HEK293 (cell line): ENCODE data around the gene LY86.

Source experiments
- GLI2 ChIP-seq: fragments of 450-650 bp; formaldehyde crosslinking; IDR thresholded peaks from 2 replicates; pipeline ENCODE4; 2017; ENCODE audit warnings: missing biosample characterization, missing genetic modification characterization, low read depth, borderline replicate concordance
- GLIS2 ChIP-seq: fragments of 450-650 bp; formaldehyde crosslinking; IDR thresholded peaks from 2 replicates; pipeline ENCODE4 v1.5.1; 2016; ENCODE audit warnings: missing biosample characterization, missing genetic modification characterization
- SALL2 ChIP-seq: fragments of 450-650 bp; formaldehyde crosslinking; IDR thresholded peaks from 2 replicates; pipeline ENCODE4 v1.5.0; 2017; ENCODE audit warnings: missing biosample characterization, mild to moderate bottlenecking, missing genetic modification characterization, borderline replicate concordance
- SETDB1 ChIP-seq: IDR thresholded peaks from one replicate; pipeline ENCODE4 v1.6.1; 2017; ENCODE audit warnings: mild to moderate bottlenecking, low read length, moderate library complexity, mixed read lengths; ENCODE audit not compliant: insufficient read length
- ZFP69B ChIP-seq: fragments of 450-650 bp; formaldehyde crosslinking; IDR thresholded peaks from 2 replicates; pipeline ENCODE4 v1.5.1; 2016; ENCODE audit warnings: missing biosample characterization, missing genetic modification characterization
- ZNF114 ChIP-seq: fragments of 450-650 bp; formaldehyde crosslinking; IDR thresholded peaks from 2 replicates; pipeline ENCODE4 v1.5.0; 2017; ENCODE audit warnings: missing biosample characterization, missing genetic modification characterization
- ZNF121 ChIP-seq: fragments of 450-650 bp; formaldehyde crosslinking; IDR thresholded peaks from 2 replicates; pipeline ENCODE4 v1.5.1; 2016; ENCODE audit warnings: missing biosample characterization, missing genetic modification characterization
- ZNF132 ChIP-seq: fragments of 450-650 bp; formaldehyde crosslinking; IDR thresholded peaks from 2 replicates; pipeline ENCODE4 v1.5.1; 2017; ENCODE audit warnings: missing biosample characterization, missing genetic modification characterization, borderline replicate concordance
- ZNF140 ChIP-seq: fragments of 450-650 bp; formaldehyde crosslinking; IDR thresholded peaks from 2 replicates; pipeline ENCODE4 v1.5.1; 2016; ENCODE audit warnings: missing biosample characterization, missing genetic modification characterization
- ZNF169 ChIP-seq: fragments of 450-650 bp; formaldehyde crosslinking; IDR thresholded peaks from 2 replicates; pipeline ENCODE4 v1.5.1; 2016; ENCODE audit warnings: missing biosample characterization, missing genetic modification characterization
- ZNF184 ChIP-seq: fragments of 450-650 bp; IDR thresholded peaks from 2 replicates; pipeline ENCODE4 v1.5.1; 2018; ENCODE audit warnings: missing biosample characterization, mild to moderate bottlenecking, missing genetic modification characterization
- ZNF202 ChIP-seq: fragments of 450-650 bp; formaldehyde crosslinking; IDR thresholded peaks from 2 replicates; pipeline ENCODE4 v1.5.1; 2016; ENCODE audit warnings: missing biosample characterization, missing genetic modification characterization, borderline replicate concordance
- ZNF221 ChIP-seq: fragments of 450-650 bp; formaldehyde crosslinking; IDR thresholded peaks from 2 replicates; pipeline ENCODE4 v1.5.1; 2017; ENCODE audit warnings: missing biosample characterization, missing genetic modification characterization, borderline replicate concordance
- ZNF223 ChIP-seq: fragments of 450-650 bp; formaldehyde crosslinking; IDR thresholded peaks from 2 replicates; pipeline ENCODE4 v1.5.1; 2016; ENCODE audit warnings: missing biosample characterization, missing genetic modification characterization
- ZNF239 ChIP-seq: fragments of 450-650 bp; formaldehyde crosslinking; IDR thresholded peaks from 2 replicates; pipeline ENCODE4 v1.5.1; 2016; ENCODE audit warnings: missing biosample characterization, missing genetic modification characterization
- ZNF292 ChIP-seq: fragments of 450-650 bp; formaldehyde crosslinking; IDR thresholded peaks from 2 replicates; pipeline ENCODE4 v1.5.1; 2016; ENCODE audit warnings: low read depth, missing biosample characterization, missing genetic modification characterization, borderline replicate concordance
- ZNF335 ChIP-seq: fragments of 450-650 bp; formaldehyde crosslinking; conservative IDR thresholded peaks from 2 replicates; pipeline ENCODE4 v1.5.1; 2016; ENCODE audit warnings: missing biosample characterization, missing genetic modification characterization
- ZNF341 ChIP-seq: fragments of 450-650 bp; formaldehyde crosslinking; IDR thresholded peaks from 2 replicates; pipeline ENCODE4; 2016; ENCODE audit warnings: low read depth, missing biosample characterization, missing genetic modification characterization
- ZNF354C ChIP-seq: fragments of 450-650 bp; formaldehyde crosslinking; IDR thresholded peaks from 2 replicates; pipeline ENCODE4 v1.5.1; 2016; ENCODE audit warnings: missing biosample characterization, missing genetic modification characterization, low read depth, borderline replicate concordance
- ZNF433 ChIP-seq: fragments of 450-650 bp; formaldehyde crosslinking; IDR thresholded peaks from 2 replicates; pipeline ENCODE4 v1.5.1; 2016; ENCODE audit warnings: missing biosample characterization, missing genetic modification characterization, low read depth
- ZNF501 ChIP-seq: fragments of 450-650 bp; formaldehyde crosslinking; IDR thresholded peaks from 2 replicates; pipeline ENCODE4 v1.5.1; 2016; ENCODE audit warnings: missing biosample characterization, missing genetic modification characterization
- ZNF510 ChIP-seq: fragments of 450-650 bp; formaldehyde crosslinking; IDR thresholded peaks from 2 replicates; pipeline ENCODE4 v1.5.1; 2018; ENCODE audit warnings: mild to moderate bottlenecking, missing genetic modification characterization, missing biosample characterization; ENCODE audit not compliant: insufficient replicate concordance
- ZNF530 ChIP-seq: fragments of 450-650 bp; formaldehyde crosslinking; IDR thresholded peaks from 2 replicates; pipeline ENCODE4 v1.5.1; 2016; ENCODE audit warnings: low read depth, missing biosample characterization, missing genetic modification characterization
- ZNF660 ChIP-seq: fragments of 450-650 bp; IDR thresholded peaks from 2 replicates; pipeline ENCODE4 v1.5.1; 2018; ENCODE audit warnings: missing biosample characterization, mild to moderate bottlenecking, missing genetic modification characterization
- ZNF670 ChIP-seq: fragments of 450-650 bp; formaldehyde crosslinking; IDR thresholded peaks from 2 replicates; pipeline ENCODE4 v1.5.1; 2016; ENCODE audit warnings: missing biosample characterization, missing genetic modification characterization, low read depth
- TF ChIP-seq, protein P1 (sequence below): fragments of 450-650 bp; formaldehyde crosslinking; IDR thresholded peaks from 2 replicates; pipeline ENCODE4 v1.5.1; 2016; ENCODE audit warnings: missing biosample characterization, missing genetic modification characterization
- TF ChIP-seq, protein P2 (sequence below): fragments of 450-650 bp; formaldehyde crosslinking; IDR thresholded peaks from 2 replicates; pipeline ENCODE4 v1.5.1; 2016; ENCODE audit warnings: missing biosample characterization, missing genetic modification characterization
- TF ChIP-seq, protein P3 (sequence below): fragments of 450-650 bp; formaldehyde crosslinking; IDR thresholded peaks from 2 replicates; pipeline ENCODE4; 2016; ENCODE audit warnings: missing biosample characterization, missing genetic modification characterization
- TF ChIP-seq, protein P4 (sequence below): fragments of 450-650 bp; formaldehyde crosslinking; IDR thresholded peaks from 2 replicates; pipeline ENCODE4 v1.5.1; 2016; ENCODE audit warnings: missing biosample characterization, missing genetic modification characterization
- TF ChIP-seq, protein P5 (sequence below): fragments of 450-650 bp; formaldehyde crosslinking; IDR thresholded peaks from 2 replicates; pipeline ENCODE4 v1.5.1; 2016; ENCODE audit warnings: missing biosample characterization, missing genetic modification characterization
- TF ChIP-seq, protein P6 (sequence below): fragments of 450-650 bp; formaldehyde crosslinking; IDR thresholded peaks from 2 replicates; pipeline ENCODE4 v1.5.1; 2017; ENCODE audit warnings: missing biosample characterization, missing genetic modification characterization
- TF ChIP-seq, protein P7 (sequence below): fragments of 450-650 bp; formaldehyde crosslinking; IDR thresholded peaks from 2 replicates; pipeline ENCODE4 v1.5.1; 2016; ENCODE audit warnings: missing biosample characterization, missing genetic modification characterization, borderline replicate concordance

The LY86 gene

DNA sequence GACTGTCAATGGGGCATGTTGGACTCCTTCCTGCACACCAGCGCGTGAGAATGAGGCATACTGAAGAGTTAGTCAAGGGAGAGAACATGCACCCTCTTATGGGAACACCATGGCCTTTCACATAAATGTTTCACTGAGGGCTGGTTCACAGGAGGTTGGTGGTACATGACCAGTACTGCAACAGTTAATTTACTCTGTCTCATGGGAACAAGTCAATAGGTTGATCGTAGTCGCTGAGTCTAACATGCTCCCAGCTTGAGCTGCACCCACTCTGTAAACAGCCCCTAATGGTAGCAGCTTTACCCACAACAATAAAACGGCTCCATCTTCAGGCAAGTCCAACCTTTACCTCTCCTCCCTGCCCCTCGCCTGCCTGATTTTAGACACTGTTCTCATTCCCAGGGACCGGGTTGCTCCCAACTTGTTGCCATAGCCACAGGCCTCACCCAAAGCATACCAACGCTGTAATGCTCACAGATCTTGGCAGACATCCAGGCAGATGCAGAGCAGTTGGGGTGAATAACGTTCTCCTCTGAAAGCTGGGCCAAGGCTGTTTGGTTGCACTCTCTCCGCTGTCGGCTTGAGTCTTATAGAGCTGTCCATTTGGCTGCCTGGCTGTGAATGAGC, 111.3 kb downstream of the LY86 start (continued):
- TF ChIP-seq ZNF132 (tag by site-specific recombination), result no peak
- TF ChIP-seq, protein P1, sequence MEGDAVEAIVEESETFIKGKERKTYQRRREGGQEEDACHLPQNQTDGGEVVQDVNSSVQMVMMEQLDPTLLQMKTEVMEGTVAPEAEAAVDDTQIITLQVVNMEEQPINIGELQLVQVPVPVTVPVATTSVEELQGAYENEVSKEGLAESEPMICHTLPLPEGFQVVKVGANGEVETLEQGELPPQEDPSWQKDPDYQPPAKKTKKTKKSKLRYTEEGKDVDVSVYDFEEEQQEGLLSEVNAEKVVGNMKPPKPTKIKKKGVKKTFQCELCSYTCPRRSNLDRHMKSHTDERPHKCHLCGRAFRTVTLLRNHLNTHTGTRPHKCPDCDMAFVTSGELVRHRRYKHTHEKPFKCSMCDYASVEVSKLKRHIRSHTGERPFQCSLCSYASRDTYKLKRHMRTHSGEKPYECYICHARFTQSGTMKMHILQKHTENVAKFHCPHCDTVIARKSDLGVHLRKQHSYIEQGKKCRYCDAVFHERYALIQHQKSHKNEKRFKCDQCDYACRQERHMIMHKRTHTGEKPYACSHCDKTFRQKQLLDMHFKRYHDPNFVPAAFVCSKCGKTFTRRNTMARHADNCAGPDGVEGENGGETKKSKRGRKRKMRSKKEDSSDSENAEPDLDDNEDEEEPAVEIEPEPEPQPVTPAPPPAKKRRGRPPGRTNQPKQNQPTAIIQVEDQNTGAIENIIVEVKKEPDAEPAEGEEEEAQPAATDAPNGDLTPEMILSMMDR (tag by site-specific recombination), result peak; percentile 76; the same call in 1 of the 2 replicates
- no peak for TF ChIP-seq GLI2
- TF ChIP-seq ZNF660 (tag by site-specific recombination), result no peak
- TF ChIP-seq, protein P2, sequence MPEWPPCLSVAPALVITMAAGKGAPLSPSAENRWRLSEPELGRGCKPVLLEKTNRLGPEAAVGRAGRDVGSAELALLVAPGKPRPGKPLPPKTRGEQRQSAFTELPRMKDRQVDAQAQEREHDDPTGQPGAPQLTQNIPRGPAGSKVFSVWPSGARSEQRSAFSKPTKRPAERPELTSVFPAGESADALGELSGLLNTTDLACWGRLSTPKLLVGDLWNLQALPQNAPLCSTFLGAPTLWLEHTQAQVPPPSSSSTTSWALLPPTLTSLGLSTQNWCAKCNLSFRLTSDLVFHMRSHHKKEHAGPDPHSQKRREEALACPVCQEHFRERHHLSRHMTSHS (tag by site-specific recombination), result no peak
- TF ChIP-seq ZNF670 (tag by site-specific recombination), result no peak
- no peak for TF ChIP-seq ZNF510 (tag by site-specific recombination)
- no peak for TF ChIP-seq ZNF223 (tag by site-specific recombination)
- no peak for TF ChIP-seq ZNF184 (tag by site-specific recombination)
- no peak for TF ChIP-seq GLIS2
- TF ChIP-seq ZNF121 (tag by site-specific recombination), result no peak
- TF ChIP-seq ZNF501 (tag by site-specific recombination), result no peak
- no peak for TF ChIP-seq ZNF433 (tag by site-specific recombination)
- TF ChIP-seq, protein P3, sequence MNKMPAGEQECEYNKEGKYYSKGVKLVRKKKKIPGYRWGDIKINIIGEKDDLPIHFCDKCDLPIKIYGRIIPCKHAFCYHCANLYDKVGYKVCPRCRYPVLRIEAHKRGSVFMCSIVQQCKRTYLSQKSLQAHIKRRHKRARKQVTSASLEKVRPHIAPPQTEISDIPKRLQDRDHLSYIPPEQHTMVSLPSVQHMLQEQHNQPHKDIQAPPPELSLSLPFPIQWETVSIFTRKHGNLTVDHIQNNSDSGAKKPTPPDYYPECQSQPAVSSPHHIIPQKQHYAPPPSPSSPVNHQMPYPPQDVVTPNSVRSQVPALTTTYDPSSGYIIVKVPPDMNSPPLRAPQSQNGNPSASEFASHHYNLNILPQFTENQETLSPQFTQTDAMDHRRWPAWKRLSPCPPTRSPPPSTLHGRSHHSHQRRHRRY (tag by site-specific recombination), result no peak
- TF ChIP-seq, protein P4, sequence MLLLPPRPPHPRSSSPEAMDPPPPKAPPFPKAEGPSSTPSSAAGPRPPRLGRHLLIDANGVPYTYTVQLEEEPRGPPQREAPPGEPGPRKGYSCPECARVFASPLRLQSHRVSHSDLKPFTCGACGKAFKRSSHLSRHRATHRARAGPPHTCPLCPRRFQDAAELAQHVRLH (tag by site-specific recombination), result no peak
- TF ChIP-seq, protein P5, sequence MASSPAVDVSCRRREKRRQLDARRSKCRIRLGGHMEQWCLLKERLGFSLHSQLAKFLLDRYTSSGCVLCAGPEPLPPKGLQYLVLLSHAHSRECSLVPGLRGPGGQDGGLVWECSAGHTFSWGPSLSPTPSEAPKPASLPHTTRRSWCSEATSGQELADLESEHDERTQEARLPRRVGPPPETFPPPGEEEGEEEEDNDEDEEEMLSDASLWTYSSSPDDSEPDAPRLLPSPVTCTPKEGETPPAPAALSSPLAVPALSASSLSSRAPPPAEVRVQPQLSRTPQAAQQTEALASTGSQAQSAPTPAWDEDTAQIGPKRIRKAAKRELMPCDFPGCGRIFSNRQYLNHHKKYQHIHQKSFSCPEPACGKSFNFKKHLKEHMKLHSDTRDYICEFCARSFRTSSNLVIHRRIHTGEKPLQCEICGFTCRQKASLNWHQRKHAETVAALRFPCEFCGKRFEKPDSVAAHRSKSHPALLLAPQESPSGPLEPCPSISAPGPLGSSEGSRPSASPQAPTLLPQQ, result 0 out of 2 replicates have a peak, but pooled peaks have one; percentile 25
- no peak for TF ChIP-seq SALL2
- TF ChIP-seq ZNF530, result no peak
- TF ChIP-seq, protein P6, sequence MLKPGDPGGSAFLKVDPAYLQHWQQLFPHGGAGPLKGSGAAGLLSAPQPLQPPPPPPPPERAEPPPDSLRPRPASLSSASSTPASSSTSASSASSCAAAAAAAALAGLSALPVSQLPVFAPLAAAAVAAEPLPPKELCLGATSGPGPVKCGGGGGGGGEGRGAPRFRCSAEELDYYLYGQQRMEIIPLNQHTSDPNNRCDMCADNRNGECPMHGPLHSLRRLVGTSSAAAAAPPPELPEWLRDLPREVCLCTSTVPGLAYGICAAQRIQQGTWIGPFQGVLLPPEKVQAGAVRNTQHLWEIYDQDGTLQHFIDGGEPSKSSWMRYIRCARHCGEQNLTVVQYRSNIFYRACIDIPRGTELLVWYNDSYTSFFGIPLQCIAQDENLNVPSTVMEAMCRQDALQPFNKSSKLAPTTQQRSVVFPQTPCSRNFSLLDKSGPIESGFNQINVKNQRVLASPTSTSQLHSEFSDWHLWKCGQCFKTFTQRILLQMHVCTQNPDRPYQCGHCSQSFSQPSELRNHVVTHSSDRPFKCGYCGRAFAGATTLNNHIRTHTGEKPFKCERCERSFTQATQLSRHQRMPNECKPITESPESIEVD (tag by site-specific recombination), result no peak
- TF ChIP-seq ZFP69B (tag by site-specific recombination), result no peak
- TF ChIP-seq ZNF341 (tag by site-specific recombination), result peak; percentile 70
- peak; percentile 68; the same call in 1 of the 2 replicates for TF ChIP-seq ZNF335 (tag by site-specific recombination)
- no peak for TF ChIP-seq SETDB1
- no peak for TF ChIP-seq ZNF221
- TF ChIP-seq, protein P7, sequence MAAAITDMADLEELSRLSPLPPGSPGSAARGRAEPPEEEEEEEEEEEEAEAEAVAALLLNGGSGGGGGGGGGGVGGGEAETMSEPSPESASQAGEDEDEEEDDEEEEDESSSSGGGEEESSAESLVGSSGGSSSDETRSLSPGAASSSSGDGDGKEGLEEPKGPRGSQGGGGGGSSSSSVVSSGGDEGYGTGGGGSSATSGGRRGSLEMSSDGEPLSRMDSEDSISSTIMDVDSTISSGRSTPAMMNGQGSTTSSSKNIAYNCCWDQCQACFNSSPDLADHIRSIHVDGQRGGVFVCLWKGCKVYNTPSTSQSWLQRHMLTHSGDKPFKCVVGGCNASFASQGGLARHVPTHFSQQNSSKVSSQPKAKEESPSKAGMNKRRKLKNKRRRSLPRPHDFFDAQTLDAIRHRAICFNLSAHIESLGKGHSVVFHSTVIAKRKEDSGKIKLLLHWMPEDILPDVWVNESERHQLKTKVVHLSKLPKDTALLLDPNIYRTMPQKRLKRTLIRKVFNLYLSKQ, result no peak
- no peak for TF ChIP-seq ZNF114 (tag by site-specific recombination)
- no peak for TF ChIP-seq ZNF239 (tag by site-specific recombination)
- TF ChIP-seq ZNF140 (tag by site-specific recombination), result no peak
- TF ChIP-seq ZNF354C, result no peak
- no peak for TF ChIP-seq ZNF169 (tag by site-specific recombination)
- no peak for TF ChIP-seq ZNF202 (tag by site-specific recombination)
- TF ChIP-seq ZNF292, result no peak
